ENCODE measurements around the gene COL27A1.

COL27A1 gene

GRCh38 chr9:114359801-114360200, 204.5 kb downstream of the COL27A1 start:
- Mint-ChIP-seq H3K9me3 (no peaks in the 10 kb centered on the region), H3K4me3 (no peak overlapping the region), H3K27ac (peak overlapping the region; percentile 90), H3K36me3 (peaks cover 54% of the 10 kb centered on the region), H3K27me3 (no peaks in the 10 kb centered on the region), H3K4me1 (peaks cover 29% of the 10 kb centered on the region)
- DNase-seq (ENCODE audit: low spot score in 2 of 2) (no peak), ATAC-seq (ENCODE audit: low read depth) (no peak)

GRCh38 chr9:114361542-114361941, 206.2 kb downstream of the COL27A1 start:
- Mint-ChIP-seq H3K4me1 (peaks cover 35% of the 10 kb centered on the region), H3K27me3 (no peaks in the 10 kb centered on the region), H3K27ac (peak overlapping the region; percentile 90), H3K9me3 (no peaks in the 10 kb centered on the region), H3K36me3 (peaks cover 57% of the 10 kb centered on the region), H3K4me3 (no peak overlapping the region)
- ATAC-seq (ENCODE audit: low read depth) = no peak
- no peak for DNase-seq (ENCODE audit: low spot score in 2 of 2)
